Measurements from ENCODE around the gene CHD9NB.

CHD9NB gene

DNA sequence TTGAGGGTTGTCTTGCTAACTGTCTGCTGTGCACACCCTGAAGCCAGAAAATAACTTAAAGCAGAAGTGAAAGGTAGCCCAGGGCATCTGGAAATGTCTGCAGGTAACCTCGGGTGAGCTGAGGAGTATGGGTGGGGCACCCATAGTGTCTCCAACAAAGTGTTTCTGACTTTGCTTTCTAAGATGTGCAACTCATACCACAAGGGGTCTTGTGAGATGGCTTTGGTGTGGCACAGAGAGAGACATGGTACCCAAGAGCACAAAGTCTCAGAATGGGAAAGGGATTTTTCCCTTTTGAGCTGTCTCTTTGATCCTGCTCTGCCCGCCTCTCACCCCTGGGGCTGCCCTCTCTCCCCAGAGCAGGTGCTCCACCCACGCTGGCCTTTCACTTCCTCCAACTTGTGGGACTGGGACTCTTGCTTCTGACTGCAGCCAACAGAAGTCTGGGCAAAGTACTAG lies 9.0 kb upstream of the CHD9NB start:
- Histone ChIP-seq H3K27me3 (no peaks in the 10 kb centered on the region), H3K36me3 (no peaks in the 10 kb centered on the region), H3K4me1 (peaks cover 0 to 14% (median 3%) of the 10 kb centered on the region in 4 donors), H3K4me3 (no peak overlapping the region), H3K9me3 (no peaks in the 10 kb centered on the region), H3K27ac (no peak overlapping the region)
- TF ChIP-seq, protein P1, sequence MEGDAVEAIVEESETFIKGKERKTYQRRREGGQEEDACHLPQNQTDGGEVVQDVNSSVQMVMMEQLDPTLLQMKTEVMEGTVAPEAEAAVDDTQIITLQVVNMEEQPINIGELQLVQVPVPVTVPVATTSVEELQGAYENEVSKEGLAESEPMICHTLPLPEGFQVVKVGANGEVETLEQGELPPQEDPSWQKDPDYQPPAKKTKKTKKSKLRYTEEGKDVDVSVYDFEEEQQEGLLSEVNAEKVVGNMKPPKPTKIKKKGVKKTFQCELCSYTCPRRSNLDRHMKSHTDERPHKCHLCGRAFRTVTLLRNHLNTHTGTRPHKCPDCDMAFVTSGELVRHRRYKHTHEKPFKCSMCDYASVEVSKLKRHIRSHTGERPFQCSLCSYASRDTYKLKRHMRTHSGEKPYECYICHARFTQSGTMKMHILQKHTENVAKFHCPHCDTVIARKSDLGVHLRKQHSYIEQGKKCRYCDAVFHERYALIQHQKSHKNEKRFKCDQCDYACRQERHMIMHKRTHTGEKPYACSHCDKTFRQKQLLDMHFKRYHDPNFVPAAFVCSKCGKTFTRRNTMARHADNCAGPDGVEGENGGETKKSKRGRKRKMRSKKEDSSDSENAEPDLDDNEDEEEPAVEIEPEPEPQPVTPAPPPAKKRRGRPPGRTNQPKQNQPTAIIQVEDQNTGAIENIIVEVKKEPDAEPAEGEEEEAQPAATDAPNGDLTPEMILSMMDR (IDR thresholded peaks at IDR 0.05), result no peak
- intact Hi-C loops (cut with DNase I; ENCODE audit: low total_unique reads), result no loop called here
- peak in 1 of 2 donors; percentile 48 for DNase-seq

DNA sequence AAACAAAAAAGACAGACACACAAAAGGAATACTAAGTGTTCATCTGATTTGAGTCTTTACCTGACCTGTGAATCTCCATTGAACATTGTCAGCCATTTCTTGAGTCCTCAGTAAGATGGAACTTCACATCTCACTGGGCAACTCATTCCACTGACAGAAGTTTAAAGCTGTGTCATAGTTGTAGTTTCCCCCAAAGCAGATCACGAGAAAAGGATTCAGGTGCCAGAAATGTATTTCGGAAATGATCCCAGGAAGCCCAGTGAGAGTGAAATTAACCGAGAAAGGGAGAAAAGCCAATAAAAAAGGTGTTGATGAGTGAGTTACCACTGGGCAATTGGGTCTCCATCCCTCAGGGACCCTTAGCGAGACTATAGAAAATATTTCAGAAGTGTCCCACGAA lies 8.6 kb upstream of the CHD9NB start:
- no peaks in the 10 kb centered on the region for H3K9me3 ChIP-seq
- intact Hi-C loops (cut with DNase I; ENCODE audit: low total_unique reads), result no loop called here
- no peaks in the 10 kb centered on the region for H3K36me3 ChIP-seq
- TF ChIP-seq, protein P1 (IDR thresholded peaks at IDR 0.05), result no peak
- no peak overlapping the region for H3K27ac ChIP-seq
- no peak for DNase-seq
- H3K27me3 ChIP-seq, result no peaks in the 10 kb centered on the region
- H3K4me1 ChIP-seq, result peaks cover 0 to 19% (median 5%) of the 10 kb centered on the region in 4 donors
- H3K4me3 ChIP-seq, result no peak overlapping the region

DNA sequence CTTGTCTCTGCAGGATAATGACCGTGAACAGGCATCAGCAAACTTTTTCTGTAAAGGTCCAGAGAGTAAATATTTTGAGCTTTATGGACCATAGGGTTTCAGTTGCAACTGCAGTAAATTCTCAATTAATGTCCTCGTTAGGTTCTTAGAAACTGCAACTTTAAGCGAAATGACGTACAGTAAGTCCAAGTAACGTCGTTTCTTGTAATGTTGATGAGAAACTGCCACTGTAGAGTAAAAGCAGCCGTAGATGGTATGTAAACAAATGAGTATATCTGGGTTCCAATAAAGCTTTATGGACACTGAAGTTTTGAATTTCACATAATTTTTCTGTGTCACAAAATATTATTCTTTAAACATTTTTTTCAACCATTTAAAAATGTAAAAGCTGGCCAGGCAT lies 7.0 kb upstream of the CHD9NB start:
- no peaks in the 10 kb centered on the region for H3K36me3 ChIP-seq
- peaks cover 0 to 29% (median 10%) of the 10 kb centered on the region in 4 donors for H3K4me1 ChIP-seq
- no peaks in the 10 kb centered on the region for H3K27me3 ChIP-seq
- intact Hi-C loops (cut with DNase I; ENCODE audit: low total_unique reads), result loop anchor here (5.0 to 10.0 kb wide), 2 partner anchors 103 to 145 kb away; no protein-coding TSS in a partner anchor
- H3K27ac ChIP-seq, result no peak overlapping the region
- H3K4me3 ChIP-seq, result no peak overlapping the region
- H3K9me3 ChIP-seq, result no peaks in the 10 kb centered on the region
- DNase-seq, result no peak
- TF ChIP-seq, protein P1 (IDR thresholded peaks at IDR 0.05), result no peak

DNA sequence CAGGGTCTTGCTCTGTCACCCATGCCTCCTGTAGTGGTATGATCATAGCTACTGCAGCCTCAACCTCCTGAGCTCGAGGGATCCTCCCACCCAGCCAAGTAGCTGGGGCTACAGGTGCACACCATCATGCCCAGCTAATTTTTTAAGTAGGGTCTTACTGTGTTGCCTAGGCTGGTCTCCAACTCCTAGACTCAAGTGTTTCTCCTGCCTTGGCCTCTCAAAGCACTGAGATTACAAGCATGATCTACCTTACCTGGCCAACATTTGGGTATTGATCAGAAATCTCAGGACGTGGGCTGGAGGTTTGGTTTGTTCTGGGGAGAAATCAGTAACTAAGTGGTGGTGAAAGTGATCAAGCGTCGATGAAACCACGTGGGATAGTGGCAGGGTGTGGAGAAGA lies 6.2 kb upstream of the CHD9NB start:
- TF ChIP-seq, protein P1 (IDR thresholded peaks at IDR 0.05), result no peak
- Histone ChIP-seq H3K27me3 (no peaks in the 10 kb centered on the region), H3K36me3 (no peaks in the 10 kb centered on the region), H3K27ac (no peak overlapping the region), H3K4me3 (no peak overlapping the region), H3K4me1 (peaks cover 0 to 34% (median 12%) of the 10 kb centered on the region in 4 donors), H3K9me3 (no peaks in the 10 kb centered on the region)
- intact Hi-C loops (cut with DNase I; ENCODE audit: low total_unique reads), result loop anchor here (5.0 to 10.0 kb wide), 2 partner anchors 103 to 146 kb away; no protein-coding TSS in a partner anchor
- no peak for DNase-seq

DNA sequence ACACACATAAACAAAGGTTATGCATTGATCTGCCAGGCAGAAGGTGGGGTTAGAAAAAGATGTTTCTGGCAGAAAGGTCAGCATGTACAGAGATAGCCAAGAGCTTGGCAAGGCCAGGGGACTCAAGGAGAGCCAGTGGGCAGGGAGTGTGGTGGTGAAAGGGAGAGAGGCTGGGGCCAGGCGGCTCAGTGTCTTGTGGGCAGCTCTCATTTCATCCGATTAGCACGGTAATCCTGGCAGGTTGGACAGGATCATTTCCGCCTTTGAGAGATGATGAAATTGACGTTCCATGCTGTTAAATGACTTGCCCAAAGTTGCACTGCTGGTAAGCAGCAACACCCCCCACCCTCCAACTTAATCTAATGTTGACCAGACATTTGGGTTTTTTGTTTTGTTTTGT lies 5.7 kb upstream of the CHD9NB start:
- TF ChIP-seq, protein P1 (IDR thresholded peaks at IDR 0.05), result no peak
- no peaks in the 10 kb centered on the region for H3K27me3 ChIP-seq
- H3K9me3 ChIP-seq, result no peaks in the 10 kb centered on the region
- H3K36me3 ChIP-seq, result no peaks in the 10 kb centered on the region
- intact Hi-C loops (cut with DNase I; ENCODE audit: low total_unique reads), result loop anchor here (5.0 to 10.0 kb wide), 2 partner anchors 104 to 146 kb away; no protein-coding TSS in a partner anchor
- H3K27ac ChIP-seq, result no peak overlapping the region
- H3K4me1 ChIP-seq, result peaks cover 0 to 34% (median 12%) of the 10 kb centered on the region in 4 donors
- DNase-seq, result no peak
- H3K4me3 ChIP-seq, result no peak overlapping the region
